HL-60 (cell line): ENCODE measurements around the gene NAAA.
A peak's percentile ranks its signal among the peaks of the same experiment; 100 is the strongest.
"Not testable (repeated sequence)": the region's sequence is repeated elsewhere in the genome, so short reads cannot be mapped to it uniquely, and the experiment has no call there.

Experiments
- DNase-seq, 2 experiments: peaks; one replicate each; pipeline ENCODE4 v3.0.0-alpha.2; 2010 to 2020; ENCODE audit warnings: low read depth in 1 of 2, low spot score in 1 of 2
- H3K27ac ChIP-seq: fragments of 250-450 bp; sonication (Bioruptor Pico); replicated peaks from 2 replicates; pipeline ENCODE4 v1.5.1; 2020; ENCODE audit warnings: mild to moderate bottlenecking, moderate library complexity
- H3K27me3 ChIP-seq: fragments of 250-450 bp; sonication (Bioruptor Pico); 2 replicates; pipeline ENCODE4 v1.5.1; 2021; ENCODE audit warnings: mild to moderate bottlenecking, moderate library complexity; ENCODE audit not compliant: insufficient read depth, poor library complexity, severe bottlenecking
- H3K4me3 ChIP-seq: replicated peaks from 2 replicates; pipeline ENCODE4 v1.5.1; 2011; ENCODE audit warnings: mild to moderate bottlenecking, control low read depth, low read length; ENCODE audit not compliant: insufficient read depth
- GABPA ChIP-seq: IDR thresholded peaks from 2 replicates; pipeline ENCODE4 v1.6.1; 2012; ENCODE audit warnings: low read depth
- POLR2AphosphoS5 ChIP-seq: IDR thresholded peaks from 2 replicates; pipeline ENCODE4 v1.6.1; 2012; ENCODE audit warnings: low read depth
- REST ChIP-seq: IDR thresholded peaks from 2 replicates; pipeline ENCODE4 v1.6.1; 2012; ENCODE audit warnings: low read depth; ENCODE audit not compliant: insufficient replicate concordance
- SPI1 ChIP-seq: IDR thresholded peaks from 2 replicates; pipeline ENCODE4 v1.6.1; 2012; ENCODE audit warnings: low read depth, mild to moderate bottlenecking, borderline replicate concordance
- TF ChIP-seq, protein P1 (sequence below): IDR thresholded peaks from one replicate; pipeline ENCODE4 v1.5.1; 2011; ENCODE audit warnings: low read length, control low read depth, inconsistent platforms; ENCODE audit not compliant: insufficient read depth

NAAA gene

GRCh38 chr4:75930152-75930551 is 10.7 kb downstream of the NAAA start:
- Histone ChIP-seq H3K27me3 (no peaks in the 10 kb centered on the region), H3K27ac (no peak overlapping the region), H3K4me3 (no peak overlapping the region)
- no peak for DNase-seq
- TF ChIP-seq, protein P1, sequence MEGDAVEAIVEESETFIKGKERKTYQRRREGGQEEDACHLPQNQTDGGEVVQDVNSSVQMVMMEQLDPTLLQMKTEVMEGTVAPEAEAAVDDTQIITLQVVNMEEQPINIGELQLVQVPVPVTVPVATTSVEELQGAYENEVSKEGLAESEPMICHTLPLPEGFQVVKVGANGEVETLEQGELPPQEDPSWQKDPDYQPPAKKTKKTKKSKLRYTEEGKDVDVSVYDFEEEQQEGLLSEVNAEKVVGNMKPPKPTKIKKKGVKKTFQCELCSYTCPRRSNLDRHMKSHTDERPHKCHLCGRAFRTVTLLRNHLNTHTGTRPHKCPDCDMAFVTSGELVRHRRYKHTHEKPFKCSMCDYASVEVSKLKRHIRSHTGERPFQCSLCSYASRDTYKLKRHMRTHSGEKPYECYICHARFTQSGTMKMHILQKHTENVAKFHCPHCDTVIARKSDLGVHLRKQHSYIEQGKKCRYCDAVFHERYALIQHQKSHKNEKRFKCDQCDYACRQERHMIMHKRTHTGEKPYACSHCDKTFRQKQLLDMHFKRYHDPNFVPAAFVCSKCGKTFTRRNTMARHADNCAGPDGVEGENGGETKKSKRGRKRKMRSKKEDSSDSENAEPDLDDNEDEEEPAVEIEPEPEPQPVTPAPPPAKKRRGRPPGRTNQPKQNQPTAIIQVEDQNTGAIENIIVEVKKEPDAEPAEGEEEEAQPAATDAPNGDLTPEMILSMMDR: no peak
- peak; percentile 53 for TF ChIP-seq REST

- not testable (repeated sequence) for DNase-seq, H3K4me3 ChIP-seq, H3K27me3 ChIP-seq, H3K27ac ChIP-seq
Measured at GRCh38 chr4:75924916-75925315, 15.9 kb downstream of the NAAA start.

GRCh38 chr4:75924309-75924827 is 16.4 kb downstream of the NAAA start:
- DNase-seq: no peak
- H3K27ac ChIP-seq: no peak overlapping the region
- TF ChIP-seq GABPA: no peak
- no peak for TF ChIP-seq POLR2AphosphoS5
- TF ChIP-seq, protein P1: no peak
- no peak for TF ChIP-seq SPI1
- TF ChIP-seq REST: no peak
- no peak overlapping the region for H3K4me3 ChIP-seq
- no peaks in the 10 kb centered on the region for H3K27me3 ChIP-seq

- TF ChIP-seq, protein P1: no peak
- TF ChIP-seq POLR2AphosphoS5 (no peak), GABPA (no peak)
- no peak overlapping the region for H3K27ac ChIP-seq
Measured at GRCh38 chr4:75922588-75922987, 18.2 kb downstream of the NAAA start.

More at GRCh38 chr4:75922588-75922987, 18.2 kb downstream of the NAAA start:
- no peak for DNase-seq
- no peak overlapping the region for H3K4me3 ChIP-seq
- no peaks in the 10 kb centered on the region for H3K27me3 ChIP-seq
